ENCODE results near the gene DLL1.

The DLL1 gene

DNA sequence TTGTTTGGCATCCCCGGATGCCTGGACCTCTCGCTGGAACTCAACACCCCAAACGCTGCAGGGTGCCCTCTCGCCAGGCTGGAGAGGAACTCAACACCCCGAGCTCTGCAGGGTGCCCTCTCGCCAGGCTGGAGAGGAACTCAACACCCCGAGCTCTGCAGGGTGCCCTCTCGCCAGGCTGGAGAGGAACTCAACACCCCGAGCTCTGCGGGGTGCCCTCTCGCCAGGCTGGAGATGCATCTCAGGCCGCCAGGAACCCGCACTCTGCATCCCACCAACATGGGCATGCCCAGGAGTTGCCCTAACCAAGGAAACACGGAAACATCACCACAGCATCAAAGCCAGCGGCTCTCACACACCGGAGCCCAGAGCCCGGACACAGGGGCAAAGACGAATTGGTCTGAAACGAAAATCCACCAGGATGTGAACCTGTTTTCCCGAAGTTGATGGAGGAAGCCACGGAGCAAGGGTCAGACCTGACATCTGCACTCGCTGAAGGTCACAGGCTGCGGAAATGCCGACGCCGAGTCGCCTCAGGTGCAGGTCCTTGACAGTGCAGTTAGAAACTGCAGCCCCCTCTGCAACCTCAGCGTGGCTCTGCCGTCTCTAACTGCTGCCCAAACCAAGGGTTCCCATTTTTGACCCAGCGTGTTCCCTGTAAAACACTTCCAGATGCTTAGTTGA lies 37.5 kb downstream of the DLL1 start:
- H3K4me3 ChIP-seq (ENCODE audit: low read depth, low read length), result no peak overlapping the region

DNA sequence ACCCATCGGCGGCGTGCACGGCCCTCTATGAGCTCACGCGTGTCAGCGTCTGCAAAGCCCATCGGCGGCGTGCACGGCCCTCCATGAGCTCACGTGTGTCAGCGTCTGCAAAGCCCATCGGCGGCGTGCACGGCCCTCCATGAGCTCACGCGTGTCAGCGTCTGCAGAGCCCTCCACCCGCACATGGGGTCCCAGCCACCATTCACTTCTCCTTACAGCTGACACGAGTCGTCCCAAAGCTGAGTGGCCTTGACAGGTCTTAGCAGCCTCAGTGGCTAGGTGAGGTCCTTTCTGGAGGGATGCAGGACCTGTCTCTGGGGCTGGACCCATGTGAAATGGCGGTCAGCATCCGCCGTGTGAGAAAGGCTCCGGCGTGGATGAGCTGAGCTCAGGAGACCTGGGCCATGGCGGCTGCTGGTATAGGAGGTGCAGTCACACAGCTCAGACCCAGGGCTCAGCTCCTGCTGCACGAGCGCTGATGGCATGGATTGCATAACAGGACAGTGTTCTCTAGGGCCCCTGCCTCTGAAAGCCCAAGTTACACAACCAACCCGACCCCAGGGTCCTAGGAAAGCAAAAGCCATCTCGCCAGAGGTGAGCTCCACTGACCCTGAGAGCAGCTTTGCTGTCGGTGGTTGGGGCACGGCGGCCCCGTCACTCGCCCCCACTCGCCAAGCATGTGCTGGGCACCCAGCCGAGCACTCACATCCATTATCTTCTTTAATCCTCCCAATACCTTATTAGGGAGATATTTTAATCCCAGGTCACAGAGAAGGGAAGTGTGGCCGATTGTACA lies 38.9 kb downstream of the DLL1 start:
- no peak overlapping the region for H3K4me3 ChIP-seq (ENCODE audit: low read depth, low read length)

DNA sequence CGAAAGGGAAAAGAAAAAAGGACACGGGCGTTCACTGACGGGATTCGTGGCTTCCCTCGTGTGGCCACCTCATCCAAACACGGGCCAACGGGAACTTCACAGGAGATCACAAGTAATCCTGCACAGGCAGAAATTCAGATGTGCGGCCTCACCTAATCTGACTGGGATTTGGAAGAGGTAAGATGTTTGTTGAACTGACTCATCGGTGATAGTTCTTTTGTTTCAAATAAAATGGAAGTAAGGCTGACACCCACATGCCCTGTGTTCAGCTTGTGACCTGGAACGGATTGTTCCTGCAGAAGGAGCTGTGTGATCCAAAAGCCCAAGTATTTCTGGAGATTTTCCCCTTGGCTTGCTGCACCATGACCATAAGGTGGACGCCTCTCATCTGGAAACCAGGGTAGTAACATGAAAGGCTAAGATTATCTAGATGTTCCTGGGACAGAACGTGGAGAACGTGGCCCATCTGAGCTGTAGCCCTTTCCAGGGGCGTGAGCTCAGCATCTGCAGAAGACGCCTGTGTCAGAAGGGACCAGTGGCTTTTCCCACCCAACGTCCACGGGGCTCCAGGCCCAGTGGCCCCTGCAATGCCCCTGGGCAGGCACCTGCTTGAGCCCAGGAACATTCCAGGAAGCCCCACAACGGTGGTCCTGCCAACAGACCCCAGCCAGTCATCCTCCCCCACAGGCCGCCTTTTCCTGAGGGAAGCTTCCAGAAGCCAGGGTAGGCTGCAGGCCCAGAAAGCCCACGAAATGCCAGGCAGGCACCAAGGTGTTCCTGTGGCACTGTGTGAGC lies 39.7 kb downstream of the DLL1 start:
- no peak overlapping the region for H3K4me3 ChIP-seq (ENCODE audit: low read depth, low read length)

DNA sequence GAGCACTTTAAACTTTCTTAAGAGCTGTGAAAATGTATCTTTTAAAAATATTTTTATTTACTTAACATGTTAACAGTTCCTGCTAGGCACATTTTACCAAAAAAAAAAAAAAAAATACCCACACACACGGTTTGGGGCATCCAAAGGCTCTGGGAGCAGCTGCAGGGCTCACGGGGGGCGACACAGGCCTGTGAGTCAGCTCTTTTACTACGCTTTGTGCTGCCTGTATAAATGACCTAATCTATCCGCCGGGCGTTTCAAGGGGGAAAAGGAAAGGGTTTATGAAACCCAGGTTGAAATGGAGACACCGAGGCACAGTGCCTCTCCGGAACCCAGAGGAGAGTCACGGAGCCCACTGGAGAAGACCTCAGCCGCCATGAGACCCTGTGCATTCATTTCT lies 40.4 kb downstream of the DLL1 start:
- no peak overlapping the region for H3K4me3 ChIP-seq (ENCODE audit: low read depth, low read length)

DNA sequence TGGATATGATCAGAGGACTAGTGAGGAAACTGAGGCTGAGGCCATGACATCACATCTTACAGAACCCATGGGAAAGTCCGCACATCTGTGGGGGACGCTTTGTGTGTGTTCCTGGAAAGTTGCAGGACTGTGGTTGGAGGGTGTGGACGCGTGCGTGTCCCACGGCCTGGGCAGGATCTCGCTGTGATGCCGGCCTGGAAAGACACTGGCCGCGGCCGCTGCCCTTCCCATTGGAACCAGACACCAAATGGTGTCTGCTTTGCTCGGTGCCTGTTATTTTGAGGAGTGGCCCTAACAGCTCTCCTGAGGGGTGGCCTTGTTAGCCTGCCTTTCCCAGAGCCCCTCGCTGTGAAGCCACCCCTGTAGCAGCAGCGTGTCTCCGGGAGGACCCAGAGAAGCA lies 41.1 kb downstream of the DLL1 start:
- H3K4me3 ChIP-seq (ENCODE audit: low read depth, low read length), result no peak overlapping the region

DNA sequence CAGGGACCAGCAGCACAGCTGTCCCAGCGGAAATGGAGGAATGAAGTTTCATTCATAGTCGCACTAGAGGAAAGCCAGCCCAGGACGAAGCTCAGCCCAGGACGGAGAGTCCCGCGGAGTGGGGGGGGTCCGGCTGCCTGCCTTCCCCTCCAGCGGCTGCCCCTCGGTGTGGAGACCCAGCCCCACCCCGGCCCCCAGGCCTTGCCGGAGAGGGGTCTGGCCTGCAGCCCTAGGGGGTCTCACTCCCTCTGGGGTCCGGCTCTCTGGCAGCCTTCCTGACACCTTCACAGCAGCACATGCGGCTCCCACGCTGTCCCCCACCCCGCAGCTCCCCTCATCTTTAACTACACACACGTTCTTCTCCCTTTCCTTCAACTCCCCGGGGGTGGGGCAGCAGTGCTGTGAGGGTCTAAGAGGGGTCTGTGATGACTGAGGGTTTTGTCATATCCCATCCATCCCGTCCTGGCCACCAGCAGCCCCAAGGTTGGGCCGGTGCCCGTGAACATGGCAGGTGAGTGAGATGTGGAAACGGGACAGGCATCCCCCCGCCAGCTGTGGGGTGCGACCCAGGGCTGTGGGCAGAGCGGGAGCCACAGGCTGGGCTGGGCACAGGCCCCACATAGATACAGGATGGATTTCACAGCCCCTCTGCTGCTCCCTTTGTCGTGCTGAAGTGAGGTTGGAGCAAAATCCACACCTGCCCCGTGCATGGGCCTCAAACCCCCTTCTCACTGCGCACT lies 41.8 kb downstream of the DLL1 start:
- no peak overlapping the region for H3K4me3 ChIP-seq (ENCODE audit: low read depth, low read length)

DNA sequence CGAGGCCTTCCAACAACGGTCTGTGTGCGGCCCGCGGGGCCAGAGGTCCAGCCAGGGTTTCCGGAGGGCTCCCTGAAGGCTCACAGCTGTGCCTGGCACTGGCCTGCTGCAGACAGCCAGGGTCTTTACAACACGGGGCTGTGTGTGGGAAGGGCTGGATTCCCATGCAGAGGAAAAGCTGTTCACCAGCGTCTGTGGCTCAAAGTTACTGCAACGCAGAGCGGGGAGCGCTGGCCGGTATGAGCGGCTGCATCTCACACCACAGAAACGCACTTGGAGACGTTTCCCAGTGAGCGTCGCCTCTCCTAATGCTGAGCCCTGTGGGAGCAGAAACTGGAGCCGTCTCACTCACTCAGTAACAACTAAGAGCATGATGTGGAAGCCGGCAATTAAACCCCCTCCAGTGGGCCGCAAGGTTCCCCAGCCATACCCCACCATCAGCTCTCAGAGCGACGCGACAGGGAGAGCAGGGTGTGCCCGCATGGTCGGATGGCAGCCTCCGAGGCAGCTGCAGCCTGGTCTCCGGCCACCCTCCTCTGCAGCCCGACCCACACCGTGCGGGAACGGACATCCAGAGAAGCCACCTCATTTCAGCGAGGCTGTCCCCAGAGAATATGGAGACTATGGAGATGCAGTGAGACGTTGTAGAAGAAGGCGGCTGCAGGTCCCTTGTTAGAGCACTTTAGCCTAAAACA lies 42.6 kb downstream of the DLL1 start:
- no peak overlapping the region for H3K4me3 ChIP-seq (ENCODE audit: low read depth, low read length)

DNA sequence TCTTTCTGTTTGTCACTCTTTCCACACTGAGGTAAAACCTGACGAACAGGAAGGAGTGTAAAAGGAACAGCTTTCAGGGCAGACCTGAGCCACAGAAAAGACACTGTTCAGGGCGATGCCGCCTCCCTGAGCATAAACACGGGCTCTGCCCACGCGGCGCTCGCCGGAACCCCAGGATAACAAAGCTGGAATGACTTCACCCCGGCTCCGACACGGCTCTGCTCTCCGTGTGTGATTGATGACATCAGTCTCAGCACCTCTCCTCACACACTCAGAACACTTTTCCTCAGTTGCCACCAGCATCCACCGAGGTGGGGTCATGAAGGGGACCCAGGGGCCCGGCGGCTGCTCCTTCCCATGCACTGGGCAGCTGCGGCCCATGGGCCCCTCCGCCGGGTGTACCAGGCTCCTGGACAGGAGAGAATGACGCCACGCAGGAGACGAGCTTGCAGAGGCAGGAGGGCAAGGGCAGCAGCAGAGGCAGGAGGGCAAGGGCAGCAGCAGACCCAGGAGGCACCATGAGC lies 43.6 kb downstream of the DLL1 start:
- no peak overlapping the region for H3K4me3 ChIP-seq (ENCODE audit: low read depth, low read length)

DNA sequence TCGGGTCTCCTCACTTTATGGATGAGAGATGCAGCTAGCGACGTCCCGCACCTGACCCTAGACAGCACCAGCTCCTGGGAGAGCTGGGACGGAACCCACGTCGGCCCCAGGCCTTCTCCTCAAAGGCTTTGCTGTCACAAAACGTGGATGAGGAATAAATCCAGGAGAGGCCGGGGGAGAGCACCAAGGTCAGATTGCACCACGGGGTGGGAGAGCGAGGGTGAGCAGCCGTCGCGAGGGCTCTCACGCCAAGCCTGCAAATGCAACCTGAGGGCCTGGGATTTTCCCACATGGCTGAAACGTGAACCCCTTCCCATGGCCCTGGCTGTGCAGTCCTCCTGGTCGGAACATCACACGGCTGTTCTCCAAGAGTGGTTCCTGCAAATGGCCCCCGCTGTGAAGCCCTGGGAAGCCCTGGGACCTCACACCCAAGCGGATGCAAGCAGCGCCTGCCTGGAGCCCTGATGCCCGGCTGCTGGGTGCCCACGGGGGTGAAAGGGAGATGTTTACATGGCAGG lies 45.3 kb downstream of the DLL1 start:
- no peak overlapping the region for H3K4me3 ChIP-seq (ENCODE audit: low read depth, low read length)

DNA sequence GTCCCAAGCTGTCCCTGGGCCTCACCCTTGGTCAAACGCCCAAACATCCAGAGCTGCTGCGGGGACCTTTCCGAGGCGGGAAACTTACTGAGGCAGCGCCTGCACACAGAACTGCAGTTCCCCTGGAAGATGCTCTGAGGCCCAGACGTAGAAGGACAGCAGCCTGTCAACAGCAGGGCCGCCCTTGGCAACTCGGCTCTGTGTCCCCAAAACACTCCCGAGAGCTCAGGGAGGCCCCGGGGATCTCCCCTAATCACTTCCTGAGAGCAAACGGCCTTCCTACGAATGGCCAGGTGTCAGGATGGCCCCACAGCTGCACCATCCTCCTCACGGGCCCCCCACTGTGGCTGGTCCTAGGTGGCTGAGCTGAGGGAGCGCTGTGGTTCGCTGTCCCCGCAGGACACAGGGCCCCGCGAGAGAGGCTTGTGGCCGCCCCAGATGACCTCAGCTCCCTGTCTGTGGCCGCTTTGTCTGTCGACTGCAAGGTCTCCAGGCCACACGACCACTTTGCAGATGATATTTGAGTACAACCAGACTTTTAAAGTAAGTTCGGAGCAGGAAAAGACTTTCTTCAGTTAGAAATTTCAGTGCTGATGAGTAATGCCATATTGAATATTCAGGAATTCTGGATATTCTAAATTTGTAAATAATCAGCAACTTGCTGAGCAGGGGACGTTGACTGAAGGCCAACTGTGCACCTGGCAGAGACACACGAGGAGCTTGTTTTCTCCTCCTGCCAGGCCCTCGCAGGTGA lies 46.0 kb downstream of the DLL1 start:
- no peak overlapping the region for H3K4me3 ChIP-seq (ENCODE audit: low read depth, low read length)

DNA sequence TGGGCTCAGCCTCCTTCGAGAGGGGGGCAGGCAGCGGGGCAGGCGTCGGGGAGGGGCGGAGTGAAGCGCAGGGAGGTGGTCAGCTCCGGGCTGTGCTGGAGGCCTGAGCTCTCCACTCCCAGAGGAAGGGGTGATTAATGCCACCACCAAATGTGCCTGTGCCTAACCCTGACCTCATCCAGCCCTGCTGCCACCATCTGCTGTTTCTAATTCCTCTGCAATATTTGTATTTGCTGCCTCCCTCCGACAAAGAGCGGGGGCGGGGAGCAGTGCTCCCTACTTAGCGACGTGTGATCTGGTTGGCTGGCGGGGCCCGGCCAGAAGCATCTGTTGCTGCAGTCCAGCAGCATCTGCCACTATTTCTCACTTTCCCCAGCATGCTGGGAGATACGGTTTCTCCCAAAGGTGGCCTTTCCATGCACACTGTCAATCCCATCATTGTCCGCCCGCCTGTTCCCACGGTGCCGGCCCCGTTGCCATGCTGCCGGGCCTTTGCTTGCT lies 47.0 kb downstream of the DLL1 start:
- no peak overlapping the region for H3K4me3 ChIP-seq (ENCODE audit: low read depth, low read length)

DNA sequence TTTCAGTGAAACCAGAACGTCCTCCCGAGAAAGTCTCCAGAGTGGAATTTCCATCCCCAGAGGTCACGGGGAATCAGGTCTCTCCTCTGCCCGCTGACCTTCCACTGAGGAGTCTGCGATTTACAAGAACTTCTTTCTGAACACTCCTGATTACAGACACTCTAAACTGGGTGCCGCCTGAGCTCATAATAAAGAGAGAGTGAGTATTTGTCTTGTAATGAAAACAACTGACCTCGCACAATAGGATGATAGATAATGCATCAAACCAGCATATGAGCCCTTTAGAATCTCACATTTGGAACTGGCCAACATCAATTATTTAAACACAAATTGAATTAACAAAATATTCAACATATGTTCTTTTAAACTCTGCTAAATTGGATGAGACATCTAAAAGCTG lies 47.5 kb downstream of the DLL1 start:
- H3K4me3 ChIP-seq (ENCODE audit: low read depth, low read length), result no peak overlapping the region

DNA sequence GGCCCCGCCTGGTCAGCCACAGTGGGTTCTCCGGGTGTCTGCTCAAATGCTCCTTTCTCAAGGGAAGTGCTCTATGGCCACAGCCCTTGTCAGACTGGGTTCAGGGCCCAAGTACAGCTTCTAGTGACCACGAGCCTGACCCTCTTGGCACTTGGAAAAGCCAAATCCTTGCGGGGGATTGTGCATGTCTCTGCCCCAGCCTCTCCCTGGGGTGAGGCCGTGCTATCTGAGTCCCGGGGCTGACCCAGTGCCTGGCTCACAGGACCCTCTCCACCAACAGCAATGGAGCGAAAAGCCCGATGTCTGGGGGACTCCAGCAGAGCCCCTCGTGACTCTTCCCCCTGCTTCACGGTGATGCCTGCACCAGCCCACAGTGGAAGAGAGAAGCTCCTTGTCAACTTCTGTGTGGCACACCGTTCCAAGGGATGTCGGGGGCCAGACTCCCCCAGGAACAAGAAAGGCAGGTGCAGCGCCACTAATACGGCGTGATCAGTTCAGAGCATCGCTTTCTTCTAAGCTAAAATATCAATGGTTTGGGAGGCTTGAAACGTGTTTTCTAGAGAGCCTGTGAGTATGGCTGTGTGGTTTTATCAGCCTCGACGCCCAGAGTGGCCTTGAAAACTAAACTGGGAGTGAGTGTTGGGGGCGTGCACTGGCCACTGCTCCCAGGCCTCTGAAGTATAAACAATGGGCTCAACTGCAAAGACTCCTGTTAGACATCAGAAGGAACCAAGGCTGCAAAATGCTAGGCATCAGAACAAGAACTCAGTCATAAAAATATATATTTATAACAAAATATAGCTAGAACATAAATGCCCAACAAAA lies 51.9 kb downstream of the DLL1 start:
- no peak overlapping the region for H3K4me3 ChIP-seq (ENCODE audit: low read depth, low read length)

DNA sequence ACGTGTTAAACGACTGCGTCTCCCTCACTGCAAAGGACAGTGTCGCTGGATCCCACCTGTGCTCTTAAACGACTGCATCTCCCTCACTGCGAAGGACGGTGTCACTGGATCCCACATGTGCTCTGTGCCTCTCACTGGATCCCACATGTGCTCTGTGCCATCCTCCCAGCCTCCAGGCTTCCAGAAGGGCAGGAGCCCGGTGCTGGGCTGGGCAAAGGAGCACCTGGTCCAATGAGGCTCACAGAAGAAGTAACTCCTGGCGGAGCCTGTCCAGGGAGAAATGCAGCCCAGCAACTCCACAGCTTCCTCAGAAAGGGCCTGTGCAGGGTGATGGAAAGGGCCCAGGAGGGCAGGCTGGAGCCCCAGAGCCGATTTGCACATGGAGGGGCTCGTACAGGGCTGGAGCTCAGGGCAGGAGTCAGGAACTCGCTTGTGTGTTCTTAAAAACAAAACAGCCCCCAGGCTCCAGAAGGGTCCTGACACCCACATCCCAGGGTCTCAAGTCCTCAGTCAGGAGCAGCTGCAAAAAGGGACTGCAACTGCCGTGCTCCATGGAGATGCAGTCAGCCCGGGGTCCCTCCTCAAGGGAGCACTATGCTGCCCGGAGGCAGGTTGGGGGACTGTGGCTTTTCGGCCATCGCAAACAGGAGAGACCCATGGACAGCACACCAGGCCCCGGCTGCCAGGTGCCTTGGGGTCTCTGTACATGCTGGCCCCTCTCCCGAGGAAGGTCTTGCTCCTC lies 52.7 kb downstream of the DLL1 start:
- no peak overlapping the region for H3K4me3 ChIP-seq (ENCODE audit: low read depth, low read length)

DNA sequence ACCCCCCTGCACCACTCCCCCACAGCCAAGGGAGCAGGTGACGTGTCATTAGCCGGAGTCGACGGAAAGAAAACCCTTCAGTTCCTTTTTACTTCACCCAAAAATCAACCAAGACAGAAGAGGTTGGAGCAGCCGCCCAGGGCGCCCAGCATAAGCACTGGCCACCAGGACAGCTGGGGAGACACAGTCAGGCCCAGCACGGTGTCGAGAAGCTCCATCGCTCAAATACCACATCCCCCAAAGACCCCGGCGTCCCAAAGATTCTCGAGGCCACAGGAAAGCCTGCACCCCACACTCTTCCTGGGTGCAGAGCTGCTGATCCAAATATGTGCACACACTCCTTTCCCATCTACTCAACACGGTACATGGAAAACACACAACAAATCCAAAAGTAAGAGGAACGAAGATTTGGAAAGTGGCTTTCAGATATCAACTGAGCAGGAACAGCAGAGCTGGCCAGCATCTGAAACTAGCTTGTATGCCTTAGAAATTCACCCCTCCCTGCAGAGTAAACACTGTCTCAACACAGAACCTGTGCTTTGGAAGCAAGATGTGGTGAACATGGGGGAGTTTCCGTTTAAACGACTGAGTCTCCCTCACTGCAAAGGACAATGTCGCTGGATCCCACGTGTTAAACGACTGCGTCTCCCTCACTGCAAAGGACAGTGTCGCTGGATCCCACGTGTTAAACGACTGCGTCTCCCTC lies 54.6 kb downstream of the DLL1 start:
- H3K4me3 ChIP-seq (ENCODE audit: low read depth, low read length), result no peak overlapping the region

DNA sequence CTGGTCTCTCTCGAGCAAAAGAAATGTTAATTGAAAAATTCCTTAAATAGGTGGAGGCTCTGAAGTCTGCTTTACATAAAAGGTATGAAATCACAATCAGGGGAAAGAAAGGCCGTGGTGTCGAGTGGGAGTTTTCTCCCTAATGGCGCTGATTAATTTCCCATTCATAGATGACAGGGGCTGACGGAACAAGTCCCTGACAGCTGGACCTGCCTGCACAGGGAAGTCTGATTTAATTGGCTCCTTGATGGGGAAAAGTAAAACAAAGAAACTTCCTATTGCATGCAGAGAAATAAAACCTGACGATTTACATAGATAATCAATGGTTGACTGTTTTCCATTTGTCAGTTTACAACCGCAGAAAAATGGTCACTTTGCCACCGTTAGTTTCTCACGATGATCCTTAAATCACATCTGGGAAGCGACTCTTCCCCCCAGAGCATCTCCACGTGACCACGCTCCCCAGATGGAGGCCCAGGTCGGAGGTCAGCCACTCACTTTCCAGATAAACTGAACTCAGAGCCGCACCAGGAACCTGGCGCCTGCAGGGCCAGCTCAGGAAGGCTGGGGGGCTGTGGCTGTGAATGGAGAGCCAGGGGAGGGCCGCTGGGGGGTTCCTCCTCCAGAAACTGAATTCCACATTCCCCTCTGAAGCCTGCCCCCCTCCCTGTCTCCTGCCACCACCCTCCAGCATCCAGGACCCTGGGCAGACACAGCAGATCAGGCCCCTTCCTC lies 55.3 kb downstream of the DLL1 start:
- H3K4me3 ChIP-seq (ENCODE audit: low read depth, low read length), result no peak overlapping the region

Measured in iPS-11a (cell line).